CD4-positive, alpha-beta T cell treated with Interleukin-4 for 1 hour (primary cell): ENCODE results near the gene CMTM7.
A peak's percentile ranks its signal among the peaks of the same experiment; 100 is the strongest.
"Not testable (repeated sequence)": the region's sequence is repeated elsewhere in the genome, so short reads cannot be mapped to it uniquely, and the experiment has no call there.

Experiments
- DNase-seq, 2 donors: peaks; one replicate each; pipeline ENCODE4 v3.0.0-alpha.2; 2020 to 2022

The CMTM7 gene

DNA sequence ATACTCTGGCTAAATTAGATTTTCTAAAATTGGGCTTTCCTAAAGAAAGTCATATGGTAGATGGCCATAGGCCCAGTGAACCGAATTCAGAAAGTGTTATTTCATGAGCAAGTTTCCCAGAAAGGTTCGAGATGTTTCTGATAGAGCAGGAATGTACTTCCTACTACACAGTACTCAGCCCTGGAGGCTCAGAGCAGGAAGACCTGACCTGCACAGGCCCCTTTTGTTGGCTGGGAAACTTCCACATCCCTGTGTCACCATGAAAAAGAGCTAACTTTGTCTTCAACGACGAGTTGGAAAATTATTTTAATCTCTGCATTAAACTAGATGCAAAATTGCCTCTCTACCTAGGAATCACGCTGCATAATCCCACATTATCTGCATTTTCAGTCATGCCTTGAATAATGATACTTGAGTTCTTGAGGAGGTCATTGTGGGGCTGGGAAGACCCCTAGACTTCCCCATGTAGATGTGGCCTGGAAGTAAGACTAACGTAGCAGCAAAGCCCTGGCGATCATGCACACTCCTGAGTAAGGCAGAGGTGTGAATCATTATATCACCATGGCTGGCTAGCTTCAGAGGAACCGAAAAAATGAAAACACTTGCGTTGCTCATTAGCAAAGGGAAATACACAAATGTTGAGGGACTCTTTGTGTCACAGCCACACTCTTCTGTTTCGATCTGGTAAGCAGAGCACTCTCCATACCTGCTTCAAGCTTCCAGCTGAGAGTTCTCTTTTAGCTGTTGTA is 47.1 kb downstream of the CMTM7 start:
- no peak for DNase-seq

DNA sequence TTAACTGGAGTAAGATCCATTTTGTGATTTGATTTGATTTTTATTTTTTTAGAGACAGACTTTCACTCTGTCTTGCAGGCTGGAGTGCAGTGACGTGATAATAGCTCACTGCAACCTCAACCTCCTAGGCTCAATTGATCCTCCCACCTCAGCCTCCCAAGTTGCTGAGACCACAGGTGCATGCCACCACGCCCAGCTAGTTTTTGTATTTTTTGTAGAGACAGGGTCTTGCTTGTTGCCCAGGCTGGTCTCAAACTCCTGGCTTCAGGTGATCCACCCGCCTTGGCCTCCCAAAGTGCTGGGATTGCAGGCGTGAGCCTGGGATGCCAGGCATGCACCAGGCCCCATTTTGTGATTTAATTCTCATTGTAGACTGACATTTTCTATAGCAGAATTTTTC is 47.8 kb downstream of the CMTM7 start:
- not testable (repeated sequence) for DNase-seq

DNA sequence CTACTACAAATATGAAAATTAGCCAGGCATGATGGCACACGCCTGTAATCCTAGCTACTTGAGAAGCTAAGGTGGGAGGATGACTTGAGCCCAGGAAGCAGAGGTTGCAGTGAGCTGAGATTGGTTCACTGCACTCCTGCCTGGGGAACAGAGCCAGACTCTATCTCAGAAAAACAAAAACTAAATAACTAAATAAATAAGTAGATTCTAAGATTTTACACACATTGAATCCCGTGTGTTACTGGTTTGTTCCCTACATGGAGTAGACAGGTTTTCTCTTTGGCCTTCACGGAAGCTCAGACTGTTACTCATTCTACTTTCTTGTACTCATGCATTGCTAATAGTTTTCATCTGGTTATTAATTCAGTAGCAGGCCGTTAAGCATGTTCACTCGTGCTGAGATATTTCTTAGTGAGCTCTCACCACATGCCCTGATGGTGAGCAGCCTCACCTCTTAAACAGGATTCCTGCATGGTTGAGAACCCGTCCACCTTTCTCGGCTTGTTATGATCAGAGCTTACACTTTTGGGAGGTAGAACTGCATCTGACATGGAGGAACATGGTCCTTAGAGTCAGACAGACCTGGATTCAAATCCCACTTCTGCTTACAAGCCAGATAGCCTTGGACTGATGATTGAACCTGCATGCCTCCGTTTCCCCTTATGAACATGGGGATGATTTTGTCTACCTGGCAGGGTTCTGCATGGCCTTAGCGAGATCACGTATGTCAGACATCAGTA is 49.1 kb downstream of the CMTM7 start:
- no peak for DNase-seq

DNA sequence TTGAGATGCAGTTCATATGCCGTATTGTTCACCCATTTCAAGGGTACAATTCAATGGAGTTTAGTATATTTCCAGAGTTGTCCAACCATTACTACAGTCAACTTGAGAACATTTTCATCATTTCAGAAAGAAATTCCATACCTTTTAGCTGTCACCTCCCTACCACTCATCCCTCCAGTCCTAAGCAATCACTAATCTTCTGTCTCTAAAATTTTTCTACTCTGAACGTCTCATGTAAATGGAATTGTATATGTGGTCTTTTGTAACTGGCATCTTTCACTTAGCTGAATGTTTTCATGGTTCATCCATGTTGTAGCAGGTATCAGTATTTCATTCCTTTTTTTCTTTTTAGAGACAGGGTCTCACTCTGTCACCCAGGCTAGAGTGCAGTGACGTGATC is 51.1 kb downstream of the CMTM7 start:
- DNase-seq: no peak

DNA sequence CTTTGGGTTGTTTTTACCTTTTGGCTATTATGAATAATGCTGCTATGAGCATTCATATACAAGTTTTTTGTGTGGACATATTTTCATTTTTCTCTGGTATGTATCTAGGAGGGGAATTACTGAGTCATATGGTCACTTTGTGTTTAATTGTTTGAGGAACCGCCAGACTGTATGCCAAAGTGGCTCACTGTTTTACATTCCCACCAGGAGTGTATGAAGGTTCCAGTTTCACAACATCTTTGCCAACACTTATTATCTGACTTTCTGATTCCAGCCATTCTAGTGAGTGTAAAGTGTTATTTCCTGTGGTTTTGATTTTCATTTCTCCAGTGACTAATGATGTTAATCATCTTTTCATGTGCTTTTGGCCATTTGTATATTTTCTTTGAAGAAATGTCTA is 51.8 kb downstream of the CMTM7 start:
- no peak for DNase-seq

DNA sequence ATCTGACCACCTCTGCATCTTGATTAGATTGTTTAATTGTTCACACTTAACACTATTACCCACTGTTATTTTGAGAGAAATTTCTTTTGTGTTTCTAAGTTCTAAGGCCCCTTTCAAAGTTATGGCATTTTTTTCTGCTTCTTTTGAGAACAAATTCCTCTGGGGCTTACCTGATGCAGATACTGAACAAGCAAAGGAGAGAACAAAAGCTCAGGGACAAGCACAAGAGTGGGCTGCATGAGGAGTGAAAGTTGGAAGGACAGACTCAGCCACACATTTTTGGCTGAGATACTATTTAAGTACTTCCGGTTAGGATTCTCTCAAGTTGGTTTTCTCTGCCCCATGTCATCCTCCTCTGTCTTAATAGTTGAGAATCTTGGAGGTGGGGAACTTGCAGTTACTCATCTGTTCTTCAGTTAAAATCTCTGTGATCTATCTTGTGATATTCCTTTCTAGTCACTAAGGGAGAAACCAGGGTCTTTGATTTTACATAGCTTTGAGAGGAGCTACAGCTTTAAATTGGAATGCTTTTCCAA is 56.3 kb downstream of the CMTM7 start:
- DNase-seq: no peak

DNA sequence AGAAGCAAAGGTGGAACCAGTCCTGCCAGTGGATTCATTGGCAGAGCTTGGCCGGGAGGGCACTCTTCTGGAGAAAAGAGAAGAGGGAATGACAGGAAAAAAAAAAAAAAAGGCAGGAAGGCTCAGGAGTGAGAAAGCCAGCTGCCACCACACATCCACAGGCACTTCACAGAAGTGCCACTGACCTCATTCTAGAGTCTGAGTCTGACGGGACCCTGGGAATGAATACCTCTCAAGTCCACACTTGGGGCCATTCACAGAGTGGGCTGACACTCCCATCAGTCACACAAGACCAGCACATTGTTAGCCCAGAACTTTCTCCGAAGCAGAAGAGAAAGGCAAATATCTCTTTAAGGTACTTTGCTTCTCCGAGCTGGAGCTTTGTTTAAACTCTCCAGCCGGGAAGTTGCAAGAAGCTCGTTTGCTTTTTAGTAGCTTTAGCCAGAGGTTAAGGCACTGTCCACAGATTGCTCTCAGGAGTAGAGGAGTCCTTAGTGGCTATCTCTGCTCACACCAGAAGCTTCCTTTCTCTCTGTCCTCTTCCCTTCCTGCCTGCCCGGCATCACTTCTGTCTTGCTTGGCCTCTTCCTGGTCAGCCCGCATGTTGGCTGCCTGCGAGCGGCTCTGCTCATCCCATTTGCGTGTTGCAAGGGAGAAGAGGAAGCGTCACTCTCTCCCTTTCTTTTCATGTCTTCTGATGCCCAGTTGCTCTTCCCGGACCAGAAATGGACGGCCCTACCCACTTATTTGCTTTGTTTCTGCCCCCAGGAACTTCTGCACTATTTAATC is 57.2 kb downstream of the CMTM7 start:
- DNase-seq: no peak

DNA sequence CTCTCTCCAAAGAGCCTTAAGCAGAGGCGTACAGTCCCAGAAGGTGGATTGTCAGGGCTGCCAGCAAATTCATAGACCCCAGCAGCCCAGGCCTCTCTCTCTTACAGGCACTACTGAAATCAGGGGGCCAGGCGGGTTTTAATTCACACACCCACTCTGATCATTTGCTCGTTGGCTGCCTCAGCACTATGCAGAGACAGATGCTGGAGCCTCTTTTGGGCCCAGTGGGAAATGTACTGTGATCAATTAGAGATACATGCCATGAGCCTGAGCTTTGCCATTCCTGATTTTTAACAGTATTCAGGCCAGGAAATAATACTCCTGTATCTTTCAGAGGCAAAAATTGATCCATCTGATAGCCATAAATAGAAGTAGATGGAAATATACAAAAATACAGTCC is 58.0 kb downstream of the CMTM7 start:
- DNase-seq: no peak

DNA sequence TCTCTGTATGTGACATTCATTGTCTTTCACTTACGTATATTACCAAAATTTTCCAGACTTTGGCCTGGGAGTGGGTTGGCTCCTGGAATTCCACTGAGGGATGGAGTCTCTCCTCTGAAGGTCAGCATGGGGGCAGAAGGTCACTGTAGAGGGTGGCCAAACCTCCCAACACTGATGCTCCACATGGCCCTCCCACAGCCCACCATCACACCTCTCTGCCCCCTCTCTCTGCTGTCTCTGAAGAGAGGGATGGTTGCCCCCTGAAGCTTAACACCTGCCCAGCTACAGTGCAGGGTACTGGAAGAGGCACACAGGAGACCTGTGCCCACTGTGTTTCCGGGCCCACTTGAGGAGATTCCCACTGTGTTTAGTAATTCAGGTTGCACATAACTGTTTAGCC is 58.8 kb downstream of the CMTM7 start:
- no peak for DNase-seq

DNA sequence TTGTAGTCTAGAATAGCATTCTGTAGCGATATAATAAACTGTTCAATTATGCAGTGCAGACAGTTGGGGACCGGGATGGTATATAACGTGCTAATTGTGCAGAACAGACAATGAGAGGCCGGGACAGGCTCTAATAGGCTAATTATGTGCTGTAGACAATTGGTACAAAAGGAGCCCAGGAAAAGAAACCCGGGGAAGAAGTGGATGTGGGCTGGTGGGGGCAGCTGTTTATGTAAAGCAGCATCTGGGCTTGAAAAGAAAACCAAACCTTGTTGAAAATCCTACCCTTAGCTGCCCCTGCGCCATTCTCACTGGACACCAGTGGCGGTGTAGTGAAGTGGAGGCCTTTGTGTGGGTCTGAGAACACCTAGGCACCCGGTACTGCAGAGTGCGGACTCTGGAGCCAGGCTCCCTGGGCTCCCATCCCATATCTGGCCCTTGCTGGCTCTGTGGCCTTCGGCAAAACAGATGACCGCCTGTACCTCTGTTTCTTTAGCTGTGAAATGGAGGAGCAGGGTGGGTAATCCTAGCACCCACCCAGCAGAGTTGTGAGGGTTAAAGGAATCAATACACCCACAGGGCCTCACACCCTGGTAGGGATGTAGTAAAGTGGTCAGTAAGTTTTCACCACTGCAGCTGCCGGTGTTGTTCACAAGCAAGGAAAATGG is 59.5 kb downstream of the CMTM7 start:
- DNase-seq: no peak

DNA sequence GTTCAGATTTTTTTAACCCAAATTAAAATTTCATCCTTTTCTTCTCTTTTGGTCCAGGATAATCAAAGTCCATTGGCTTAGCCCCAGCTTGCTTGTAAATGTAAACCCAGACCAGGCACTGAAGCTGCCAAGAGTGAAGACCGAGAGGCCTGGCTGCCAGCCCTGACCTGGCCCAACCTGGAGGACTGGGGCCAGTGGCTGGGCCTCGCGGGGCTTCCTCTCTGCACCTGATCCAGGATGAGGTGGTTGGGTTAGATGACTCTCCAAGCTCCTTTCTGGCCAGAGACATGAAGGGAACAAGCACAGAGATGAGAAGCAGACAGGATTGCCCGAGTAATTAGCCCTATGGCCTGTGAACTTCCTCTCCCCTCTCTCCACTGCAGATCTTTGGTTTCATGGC is 60.4 kb downstream of the CMTM7 start:
- no peak for DNase-seq

DNA sequence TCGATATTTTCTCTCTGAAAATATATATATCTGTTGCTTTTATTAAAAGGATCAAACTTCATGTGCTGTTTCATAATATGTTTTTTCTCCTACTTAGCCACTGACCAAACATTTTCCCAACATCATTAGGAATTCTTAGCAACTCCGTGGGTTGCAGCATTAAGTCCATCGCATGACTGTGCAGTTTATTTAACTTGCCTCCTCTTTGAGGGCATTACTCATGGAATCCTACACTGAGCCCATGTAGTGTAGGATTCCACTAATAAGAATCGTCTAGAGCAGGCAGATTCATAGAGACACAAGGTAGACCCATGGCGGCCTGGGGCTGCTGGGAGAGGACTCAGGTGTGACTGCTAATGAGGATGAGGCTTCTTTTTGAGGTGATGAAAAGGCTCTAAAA is 61.7 kb downstream of the CMTM7 start:
- no peak for DNase-seq

DNA sequence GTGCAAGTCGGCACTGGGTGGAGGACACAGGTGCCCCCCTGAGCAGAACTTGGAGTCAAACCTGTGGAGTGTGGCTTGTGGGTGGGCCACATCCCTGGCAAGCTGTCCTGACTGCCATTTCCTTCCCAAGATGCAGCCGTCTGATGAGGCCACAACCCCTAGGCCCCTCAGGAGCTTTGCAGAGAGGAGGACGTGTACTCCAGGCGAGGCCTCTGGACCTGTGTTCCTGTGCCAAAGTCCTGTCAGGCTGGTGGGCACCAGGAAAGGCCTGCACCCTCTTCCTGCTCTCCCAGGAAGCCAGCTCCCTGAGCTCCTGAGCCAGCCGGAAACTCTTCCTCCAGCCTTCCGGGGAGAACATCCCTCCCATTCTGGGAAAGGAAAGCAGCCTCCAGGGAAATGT is 62.5 kb downstream of the CMTM7 start:
- no peak for DNase-seq

DNA sequence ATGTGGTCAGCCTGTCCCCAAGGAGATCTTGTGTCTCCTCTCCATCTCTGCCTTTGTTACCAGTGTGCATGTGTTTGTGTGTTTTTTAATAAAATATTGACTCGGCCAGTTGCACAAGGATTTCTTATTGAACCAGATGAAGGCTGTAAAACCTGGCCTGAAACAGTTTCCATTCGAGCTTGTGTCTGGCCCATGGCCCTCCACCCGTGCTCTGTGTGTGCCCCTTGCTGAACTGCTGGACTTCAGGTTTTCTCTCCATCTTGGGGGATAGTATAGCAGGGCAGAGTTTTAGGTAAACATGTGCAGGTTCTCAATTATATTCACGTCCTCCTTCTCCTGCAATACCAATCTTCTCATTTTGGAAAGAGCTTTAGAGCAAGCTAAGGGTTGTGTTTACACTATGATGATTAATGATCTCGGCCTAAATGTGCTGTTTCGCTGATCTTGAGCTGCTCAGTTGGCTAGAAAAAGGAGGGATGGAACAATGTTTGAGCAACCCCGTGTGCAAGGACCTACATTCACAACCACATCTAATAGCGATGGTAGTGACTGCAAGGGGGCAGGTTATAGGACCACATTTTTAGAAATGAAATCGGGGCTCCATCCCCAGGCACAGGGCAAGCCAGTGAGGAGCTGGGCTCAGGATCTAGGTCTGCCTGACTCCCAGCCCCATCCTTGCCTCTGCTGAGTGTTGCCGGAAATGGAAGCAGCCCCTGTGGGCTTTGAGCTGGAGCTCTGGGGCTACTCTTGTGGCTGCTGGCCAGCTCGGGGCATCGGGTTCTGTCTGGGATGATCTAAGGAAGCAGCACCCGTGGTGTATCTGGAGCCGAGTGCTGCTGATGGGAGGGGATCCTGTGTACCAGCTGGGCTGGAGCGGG is 63.3 kb downstream of the CMTM7 start:
- no peak for DNase-seq

DNA sequence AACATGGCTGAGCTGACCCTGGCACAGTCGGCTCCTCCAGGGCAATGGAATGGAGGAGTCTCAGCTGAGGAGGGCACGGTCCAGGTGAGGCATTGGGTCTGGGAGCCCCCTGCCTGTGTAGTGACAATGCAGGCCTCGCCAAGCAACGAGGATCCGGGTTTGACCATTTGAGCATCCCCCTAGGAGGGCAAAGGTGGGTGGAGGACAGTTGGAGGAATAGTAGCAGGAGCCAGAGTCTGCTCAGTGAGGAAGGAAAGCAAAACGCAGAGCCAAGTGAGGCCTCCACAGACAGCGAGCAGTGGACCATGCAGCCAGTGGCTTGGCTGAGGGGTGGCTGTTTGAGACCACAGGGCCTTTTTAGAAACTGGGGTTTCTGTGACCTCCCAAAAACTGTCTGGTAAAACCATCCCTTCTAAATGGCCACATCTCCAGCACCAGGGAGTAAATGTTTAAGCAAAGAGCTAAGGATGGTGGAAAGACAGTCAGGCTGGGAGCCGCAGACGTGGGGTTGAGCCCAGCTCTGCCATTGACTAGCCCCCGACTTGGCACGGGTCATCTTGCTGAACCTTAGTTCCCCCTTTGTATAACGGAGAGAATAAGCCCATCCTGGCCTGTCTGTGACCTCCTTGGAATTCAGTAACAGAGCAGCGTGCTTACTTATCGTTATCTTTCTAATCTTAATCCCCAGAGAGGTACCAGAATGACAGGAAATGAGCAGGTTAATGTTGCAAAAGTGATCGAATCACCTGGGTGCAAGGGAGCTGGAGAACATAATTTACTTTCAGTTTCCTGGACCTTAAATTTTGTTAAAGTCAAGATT is 64.2 kb downstream of the CMTM7 start:
- DNase-seq: peak in 1 of 2 donors; percentile 61

DNA sequence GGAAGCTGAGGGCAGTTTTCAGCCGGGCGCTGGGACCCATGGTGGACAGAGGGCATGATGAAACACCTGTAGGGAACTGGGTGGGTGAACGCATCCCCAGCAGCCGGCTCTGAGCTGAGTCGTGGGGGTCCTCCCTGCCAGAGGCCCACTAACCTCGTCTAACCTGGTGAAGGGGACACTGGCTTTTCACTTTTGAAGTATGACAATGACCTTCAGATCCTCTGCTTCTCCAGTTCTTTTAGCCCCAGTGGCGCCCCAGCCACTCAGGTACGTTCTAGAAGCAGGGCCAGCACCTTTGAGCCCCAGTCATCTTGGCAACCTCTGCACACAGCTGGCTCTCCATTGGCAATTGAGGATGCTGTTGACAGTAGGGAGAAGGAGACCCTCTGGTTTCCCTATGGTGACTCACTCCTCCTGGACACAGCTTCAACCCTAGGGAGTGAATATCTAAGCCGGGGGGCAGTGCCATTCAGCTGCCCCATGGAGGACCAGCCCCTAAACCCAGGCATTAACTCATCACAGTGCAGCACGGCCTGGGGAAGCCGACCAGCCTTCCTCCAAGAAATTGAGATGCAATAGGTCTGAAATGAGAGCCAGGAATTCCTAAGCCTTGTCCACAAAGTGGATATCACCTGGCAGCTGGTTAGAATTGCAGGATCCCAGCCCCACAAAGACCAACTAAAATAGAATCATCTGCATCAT is 64.9 kb downstream of the CMTM7 start:
- DNase-seq: no peak

DNA sequence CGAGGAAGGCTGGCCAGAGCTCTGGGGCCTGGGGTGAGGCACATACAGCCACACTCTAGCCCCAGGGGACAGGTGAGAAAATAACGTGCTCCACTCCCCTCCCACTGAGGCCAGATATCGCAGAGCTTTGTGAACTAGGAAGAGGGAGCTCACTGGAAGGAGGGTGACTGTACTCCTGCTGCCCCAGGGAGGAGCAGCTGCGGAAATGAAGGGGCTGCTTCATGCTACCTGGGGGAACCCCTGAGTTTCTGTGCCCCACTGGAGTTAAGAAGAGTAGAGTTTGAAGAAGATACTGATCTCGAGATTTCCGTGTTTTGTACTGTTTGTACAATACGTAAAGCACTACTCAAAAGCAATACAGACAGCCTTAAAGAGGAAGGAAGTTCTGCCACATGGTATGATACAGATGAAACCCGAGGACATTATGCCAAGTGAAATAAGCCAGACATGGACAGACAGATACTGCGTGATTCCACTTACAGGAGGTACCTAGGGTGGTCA is 66.4 kb downstream of the CMTM7 start:
- DNase-seq: peak; percentile 86 to 88

DNA sequence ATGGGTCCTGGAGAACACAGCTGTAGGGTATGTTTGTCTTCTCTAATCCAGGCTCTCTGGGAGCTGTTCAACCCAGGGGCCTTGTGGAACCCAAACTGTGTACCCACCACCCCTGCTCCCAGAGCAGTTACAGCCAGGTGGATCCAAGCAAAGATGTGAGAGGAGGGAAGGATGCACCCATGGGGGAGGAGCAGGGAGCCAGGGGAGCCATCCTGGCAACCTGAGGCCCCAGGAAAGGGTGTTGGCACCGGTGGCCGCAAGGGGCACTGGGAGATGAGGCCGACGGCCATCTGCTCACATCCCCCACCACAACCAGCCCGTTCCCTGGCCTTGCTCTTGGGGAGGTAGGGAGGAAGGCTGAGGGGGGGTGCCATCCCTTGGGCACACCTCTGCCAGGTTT is 67.8 kb downstream of the CMTM7 start:
- DNase-seq: no peak

DNA sequence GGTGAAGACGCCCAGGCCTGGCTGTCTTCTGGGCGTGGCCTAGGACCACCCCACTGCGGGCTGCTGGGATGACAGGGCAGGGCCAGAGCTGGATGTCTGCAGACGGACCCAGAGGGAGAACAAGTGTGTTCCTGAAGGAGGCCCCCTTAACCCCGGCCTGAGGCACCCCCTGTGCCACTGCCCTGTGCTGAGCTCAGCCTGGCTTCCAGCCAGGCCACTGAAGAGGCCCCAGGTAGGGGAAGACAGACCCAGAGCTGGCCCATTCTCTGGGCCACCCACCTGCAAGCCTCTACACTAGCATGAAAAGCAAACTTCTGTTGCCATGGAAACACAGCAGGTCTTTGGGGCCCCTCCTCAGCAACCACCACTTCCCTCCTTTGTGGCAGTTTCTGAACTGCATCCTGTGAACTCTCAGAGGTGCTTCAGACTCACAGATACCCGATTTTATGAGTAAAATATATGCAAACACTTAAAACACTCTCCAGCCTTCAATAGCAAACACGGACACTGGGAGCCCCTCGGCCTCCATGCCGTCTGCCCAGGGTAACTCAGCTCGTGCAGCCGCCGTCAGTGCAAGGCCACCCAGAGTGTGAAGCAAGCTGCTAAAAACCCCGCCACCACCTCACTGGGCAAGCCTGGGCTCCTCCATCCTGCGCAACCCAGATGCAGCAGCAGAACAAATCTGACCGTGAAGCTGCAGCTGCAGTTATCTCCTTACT is 68.5 kb downstream of the CMTM7 start:
- peak; percentile 93 to 95 for DNase-seq
